ENCODE results near the gene TMEM72. TPM values are rescaled to one million over a fixed set of nuclear protein-coding genes. Genes with fewer than 3 reads are reported as not detected.

The TMEM72 gene
- total and polyA plus RNA-seq, 2 of the 13 experiments (the other 11 are each of a cell fraction or from before 2014, with no cell fraction given): 0.04 TPM; not detected in 1

- 20% methylated on average over 5 of the region's 5 CpGs for WGBS (ENCODE audit: low lambda C conversion rate)
- in situ Hi-C loops (cut with HindIII; ENCODE audit: extremely low pct_ligation_motif_present, low pct_unique_long_range_greater_than_20kb) (loop anchor here (25.0 kb wide), 1 partner anchor 1546 kb away; the partner anchor contains the start of gene HNRNPF), intact Hi-C loops (cut with micrococcal nuclease; ENCODE audit: unreplicated experiment) (no loop called here)
- POLR2A ChIA-PET: interaction anchor here (1.5 to 13.2 kb wide), 6 partner anchors 8 to 35 kb away, joined by 4 to 407 read pairs (median 45); partner anchors contain the start of gene DEPP1
- peak; percentile 37; the same call in 1 of the 2 replicates for TF ChIP-seq FOSL2 (CRISPR knock-in tag; IDR thresholded peaks at IDR 0.05)
- TF ChIP-seq ZNF318 (CRISPR knock-in tag; IDR thresholded peaks at IDR 0.05): no peak
- Histone ChIP-seq H2AFZ (ENCODE audit: low read length) (no peak overlapping the region), H3K79me2 (ENCODE audit: insufficient read depth, low read length) (peaks cover 48% of the 10 kb centered on the region), H3K9ac (ENCODE audit: insufficient read depth, low read depth, low read length) (peak overlapping the region; percentile 86), H3K4me1 (ENCODE audit: insufficient read depth, low read length) (peaks cover 65% of the 10 kb centered on the region), H4K20me1 (ENCODE audit: insufficient read depth, low read length) (peaks cover 4% of the 10 kb centered on the region; the same call in 1 of the 2 replicates), H3K27me3 (ENCODE audit: control insufficient read depth in 1 of 2, insufficient read depth in 2 of 2, low read length in 2 of 2) (no peaks in the 10 kb centered on the region; a peak in 1 of 5 replicates), H3K36me3 (replicated peaks in 1 of 2; ENCODE audit: control insufficient read depth in 1 of 2, insufficient read depth in 2 of 2, low read length in 2 of 2) (peaks cover 0 to 6% of the 10 kb centered on the region in 2 experiments; a peak in 2 of 5 replicates), H3K9me3 (ENCODE audit: low read length) (no peaks in the 10 kb centered on the region), H3K4me2 (ENCODE audit: low read depth, low read length) (peak overlapping the region; percentile 93), H3K27ac (ENCODE audit: extremely low read length, insufficient read depth, low read length) (peak overlapping the region; percentile 90), H3K4me3 (replicated peaks in 1 of 3; ENCODE audit: insufficient read depth in 1 of 3, low read depth in 2 of 3, low read length in 3 of 3) (peak overlapping the region; percentile 69 to 83 (median 82))
- FAIRE-seq: no peak
- ATAC-seq: no peak
- CTCF ChIA-PET (ENCODE audit: low intra/inter-chr PET ratio, low total read pairs): no interaction called here
- DNase-seq (ENCODE audit: low spot score): no peak
- no TSS peak for BruUV-seq (replicated peaks)
Measured at GRCh38 chr10:44958196-44958897, 47.2 kb downstream of the TMEM72 start.
